Measurements from ENCODE around the gene RIPOR1. TPM values are rescaled to one million over a fixed set of nuclear protein-coding genes. Genes with fewer than 3 reads are reported as not detected.

RIPOR1 gene
- total RNA-seq, 1 experiment from 2014 or later: 59.0 TPM

GRCh38 chr16:67546761-67547422, 18.3 kb downstream of the RIPOR1 start:
- intact Hi-C loops (cut with micrococcal nuclease; ENCODE audit: unreplicated experiment): loop anchor here (5.0 kb wide), 1 partner anchor 120 kb away; the partner anchor contains the start of genes C16orf86 and ENKD1
- CTCF ChIA-PET: interaction anchor here (0.5 to 2.3 kb wide), 10 partner anchors 9 to 538 kb away, joined by 3 to 21 read pairs (median 8); partner anchors contain the start of genes CARMIL2 and CTCF

GRCh38 chr16:67547423-67548264, 19.0 kb downstream of the RIPOR1 start:
- Mint-ChIP-seq H3K36me3 (ENCODE audit: insufficient read depth, unreplicated experiment) (peaks cover 59% of the 10 kb centered on the region), H3K27me3 (ENCODE audit: unreplicated experiment) (no peaks in the 10 kb centered on the region), H3K9me3 (ENCODE audit: low read depth, unreplicated experiment) (no peaks in the 10 kb centered on the region), H3K4me1 (ENCODE audit: low read depth, unreplicated experiment) (peaks cover 9% of the 10 kb centered on the region), H3K27ac (ENCODE audit: unreplicated experiment) (peak overlapping the region; percentile 20), H3K4me3 (ENCODE audit: low read depth, unreplicated experiment) (no peak overlapping the region)
- DNase-seq: no peak
- TF ChIP-seq CTCF (IDR thresholded peaks at IDR 0.05; ENCODE audit: unreplicated experiment): no peak
- BruUV-seq (replicated peaks): no TSS peak
- intact Hi-C loops (cut with micrococcal nuclease; ENCODE audit: unreplicated experiment): loop anchor here (5.0 kb wide), 1 partner anchor 120 kb away; the partner anchor contains the start of genes C16orf86 and ENKD1
- CTCF ChIA-PET: interaction anchor here (0.5 to 2.3 kb wide), 11 partner anchors 8 to 537 kb away, joined by 3 to 21 read pairs (median 5); partner anchors contain the start of genes CARMIL2 and CTCF

More at GRCh38 chr16:67546761-67547422, 18.3 kb downstream of the RIPOR1 start:
- DNase-seq: peak; percentile 87
- no TSS peak for BruUV-seq (replicated peaks)
- no peaks in the 10 kb centered on the region for H3K9me3 Mint-ChIP-seq (ENCODE audit: low read depth, unreplicated experiment)
- H3K4me3 Mint-ChIP-seq (ENCODE audit: low read depth, unreplicated experiment): no peak overlapping the region
- no peaks in the 10 kb centered on the region for H3K27me3 Mint-ChIP-seq (ENCODE audit: unreplicated experiment)
- peak; percentile 97 for TF ChIP-seq CTCF (IDR thresholded peaks at IDR 0.05; ENCODE audit: unreplicated experiment)
- peak overlapping the region; percentile 20 for H3K27ac Mint-ChIP-seq (ENCODE audit: unreplicated experiment)
- H3K36me3 Mint-ChIP-seq (ENCODE audit: insufficient read depth, unreplicated experiment): peaks cover 60% of the 10 kb centered on the region
- H3K4me1 Mint-ChIP-seq (ENCODE audit: low read depth, unreplicated experiment): peaks cover 16% of the 10 kb centered on the region

GRCh38 chr16:67548265-67549126, 19.9 kb downstream of the RIPOR1 start:
- CTCF ChIA-PET: interaction anchor here (0.7 to 2.3 kb wide), 5 partner anchors 8 to 258 kb away, joined by 3 to 21 read pairs (median 13); partner anchors contain the start of genes CTCF, RANBP10 and TSNAXIP1
- Mint-ChIP-seq H3K4me1 (ENCODE audit: low read depth, unreplicated experiment) (peaks cover 7% of the 10 kb centered on the region), H3K27ac (ENCODE audit: unreplicated experiment) (no peak overlapping the region), H3K27me3 (ENCODE audit: unreplicated experiment) (no peaks in the 10 kb centered on the region), H3K9me3 (ENCODE audit: low read depth, unreplicated experiment) (no peaks in the 10 kb centered on the region), H3K36me3 (ENCODE audit: insufficient read depth, unreplicated experiment) (peaks cover 52% of the 10 kb centered on the region), H3K4me3 (ENCODE audit: low read depth, unreplicated experiment) (no peak overlapping the region)
- intact Hi-C loops (cut with micrococcal nuclease; ENCODE audit: unreplicated experiment): loop anchor here (5.0 kb wide), 1 partner anchor 119 kb away; the partner anchor contains the start of genes C16orf86 and ENKD1
- DNase-seq: no peak
- BruUV-seq (replicated peaks): no TSS peak
- no peak for TF ChIP-seq CTCF (IDR thresholded peaks at IDR 0.05; ENCODE audit: unreplicated experiment)

- intact Hi-C loops (cut with micrococcal nuclease; ENCODE audit: unreplicated experiment): loop anchor here (5.0 kb wide), 1 partner anchor 118 kb away; the partner anchor contains the start of genes C16orf86 and ENKD1
- Mint-ChIP-seq H3K9me3 (ENCODE audit: low read depth, unreplicated experiment) (no peaks in the 10 kb centered on the region), H3K4me3 (ENCODE audit: low read depth, unreplicated experiment) (no peak overlapping the region), H3K27me3 (ENCODE audit: unreplicated experiment) (no peaks in the 10 kb centered on the region), H3K27ac (ENCODE audit: unreplicated experiment) (no peak overlapping the region), H3K4me1 (ENCODE audit: low read depth, unreplicated experiment) (peaks cover 7% of the 10 kb centered on the region), H3K36me3 (ENCODE audit: insufficient read depth, unreplicated experiment) (peaks cover 46% of the 10 kb centered on the region)
- DNase-seq: no peak
- no TSS peak for BruUV-seq (replicated peaks)
- CTCF ChIA-PET: no interaction called here
- no peak for TF ChIP-seq CTCF (IDR thresholded peaks at IDR 0.05; ENCODE audit: unreplicated experiment)
Measured at GRCh38 chr16:67549240-67549639, 20.6 kb downstream of the RIPOR1 start.

Measured in Calu3 (cell line).